ENCODE results near the gene CDC5L.

The CDC5L gene

DNA sequence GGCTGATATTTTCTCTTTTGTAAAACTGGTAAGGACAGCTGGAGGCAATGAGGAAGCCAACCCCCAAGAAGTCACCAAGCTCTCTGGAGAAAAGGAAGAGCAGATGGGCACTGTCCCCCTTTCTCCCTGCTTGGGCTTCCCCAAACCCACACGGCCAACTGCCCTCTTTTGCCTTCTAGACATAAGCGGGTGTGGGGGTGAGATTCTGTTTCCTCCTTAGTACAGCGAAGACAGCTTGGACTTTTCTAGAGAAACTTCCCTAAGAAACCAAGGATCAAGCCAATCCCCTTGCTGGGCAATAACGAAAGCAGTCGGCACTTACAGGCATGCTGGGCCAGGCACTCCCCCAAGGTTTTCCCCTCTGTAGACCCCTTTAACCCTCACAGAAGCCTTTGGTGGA, 110.3 kb downstream of the CDC5L start:
- no peak overlapping the region for H3K4me3 ChIP-seq (ENCODE audit: low read depth, low read length)
- TF ChIP-seq, protein P1, sequence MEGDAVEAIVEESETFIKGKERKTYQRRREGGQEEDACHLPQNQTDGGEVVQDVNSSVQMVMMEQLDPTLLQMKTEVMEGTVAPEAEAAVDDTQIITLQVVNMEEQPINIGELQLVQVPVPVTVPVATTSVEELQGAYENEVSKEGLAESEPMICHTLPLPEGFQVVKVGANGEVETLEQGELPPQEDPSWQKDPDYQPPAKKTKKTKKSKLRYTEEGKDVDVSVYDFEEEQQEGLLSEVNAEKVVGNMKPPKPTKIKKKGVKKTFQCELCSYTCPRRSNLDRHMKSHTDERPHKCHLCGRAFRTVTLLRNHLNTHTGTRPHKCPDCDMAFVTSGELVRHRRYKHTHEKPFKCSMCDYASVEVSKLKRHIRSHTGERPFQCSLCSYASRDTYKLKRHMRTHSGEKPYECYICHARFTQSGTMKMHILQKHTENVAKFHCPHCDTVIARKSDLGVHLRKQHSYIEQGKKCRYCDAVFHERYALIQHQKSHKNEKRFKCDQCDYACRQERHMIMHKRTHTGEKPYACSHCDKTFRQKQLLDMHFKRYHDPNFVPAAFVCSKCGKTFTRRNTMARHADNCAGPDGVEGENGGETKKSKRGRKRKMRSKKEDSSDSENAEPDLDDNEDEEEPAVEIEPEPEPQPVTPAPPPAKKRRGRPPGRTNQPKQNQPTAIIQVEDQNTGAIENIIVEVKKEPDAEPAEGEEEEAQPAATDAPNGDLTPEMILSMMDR (IDR thresholded peaks at IDR 0.05; ENCODE audit: low read depth, low read length), result no peak

DNA sequence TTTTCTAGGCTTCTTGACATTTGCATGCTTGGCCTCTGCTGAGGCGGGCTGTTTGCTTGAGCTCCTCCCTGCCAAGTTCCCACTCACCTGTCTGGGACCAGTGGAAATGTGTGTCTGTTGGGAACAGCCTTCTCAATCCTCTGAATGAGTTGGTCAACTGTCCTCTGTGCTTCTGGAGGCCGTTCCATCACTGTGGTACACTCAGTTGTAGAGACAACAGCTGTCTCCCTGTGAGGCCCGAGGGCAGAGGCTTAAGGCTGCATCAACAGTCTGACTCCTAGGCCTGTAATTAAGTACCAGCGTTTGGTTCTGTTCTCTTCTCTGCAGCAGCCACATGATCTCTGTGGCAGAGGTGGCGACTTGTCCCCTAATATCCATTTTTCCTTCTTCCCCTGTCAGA, 110.9 kb downstream of the CDC5L start:
- TF ChIP-seq, protein P1 (IDR thresholded peaks at IDR 0.05; ENCODE audit: low read depth, low read length), result no peak
- H3K4me3 ChIP-seq (ENCODE audit: low read depth, low read length), result no peak overlapping the region

GRCh38 chr6:44499609-44500008, 112.1 kb downstream of the CDC5L start:
- TF ChIP-seq, protein P1 (IDR thresholded peaks at IDR 0.05; ENCODE audit: low read depth, low read length), result no peak
- H3K4me3 ChIP-seq (ENCODE audit: low read depth, low read length), result no peak overlapping the region
